ENCODE results near the gene HUS1. TPM values are rescaled to one million over a fixed set of nuclear protein-coding genes. Genes with fewer than 3 reads are reported as not detected.

HUS1 gene
- total and polyA plus RNA-seq, 9 donors: 10.0 to 27.2 (median 20.7) TPM

DNA sequence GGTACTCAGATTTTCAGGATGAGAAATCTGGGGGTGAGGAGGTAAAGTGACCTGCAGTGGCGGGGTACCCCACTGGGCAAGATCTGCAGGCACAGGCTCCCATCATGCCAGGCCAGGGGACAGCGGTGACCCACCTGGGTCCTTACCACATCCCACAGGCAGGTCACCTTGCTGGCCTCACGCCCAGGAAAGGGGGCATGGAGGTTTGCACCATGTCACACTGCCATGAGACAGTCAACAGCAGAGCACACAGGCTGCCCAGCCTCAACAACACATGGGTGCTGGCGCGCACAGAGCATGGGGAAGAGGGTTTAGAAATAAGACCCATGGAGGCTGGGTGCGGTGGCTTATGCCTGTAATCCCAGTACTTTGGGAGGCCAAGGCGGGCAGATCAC lies 32.1 kb downstream of the HUS1 start:
- no peak for DNase-seq
- H3K4me3 ChIP-seq: no peak overlapping the region
- intact Hi-C loops (cut with DNase I): loop anchor here in 1 of 4 donors (10.0 kb wide), 2 partner anchors 47 to 673 kb away; no protein-coding TSS in a partner anchor
- H3K4me1 ChIP-seq (ENCODE audit: insufficient read depth): no peaks in the 10 kb centered on the region
- no peak overlapping the region for H3K27ac ChIP-seq
- TF ChIP-seq EP300 (IDR thresholded peaks at IDR 0.05): no peak
- TF ChIP-seq, protein P1, sequence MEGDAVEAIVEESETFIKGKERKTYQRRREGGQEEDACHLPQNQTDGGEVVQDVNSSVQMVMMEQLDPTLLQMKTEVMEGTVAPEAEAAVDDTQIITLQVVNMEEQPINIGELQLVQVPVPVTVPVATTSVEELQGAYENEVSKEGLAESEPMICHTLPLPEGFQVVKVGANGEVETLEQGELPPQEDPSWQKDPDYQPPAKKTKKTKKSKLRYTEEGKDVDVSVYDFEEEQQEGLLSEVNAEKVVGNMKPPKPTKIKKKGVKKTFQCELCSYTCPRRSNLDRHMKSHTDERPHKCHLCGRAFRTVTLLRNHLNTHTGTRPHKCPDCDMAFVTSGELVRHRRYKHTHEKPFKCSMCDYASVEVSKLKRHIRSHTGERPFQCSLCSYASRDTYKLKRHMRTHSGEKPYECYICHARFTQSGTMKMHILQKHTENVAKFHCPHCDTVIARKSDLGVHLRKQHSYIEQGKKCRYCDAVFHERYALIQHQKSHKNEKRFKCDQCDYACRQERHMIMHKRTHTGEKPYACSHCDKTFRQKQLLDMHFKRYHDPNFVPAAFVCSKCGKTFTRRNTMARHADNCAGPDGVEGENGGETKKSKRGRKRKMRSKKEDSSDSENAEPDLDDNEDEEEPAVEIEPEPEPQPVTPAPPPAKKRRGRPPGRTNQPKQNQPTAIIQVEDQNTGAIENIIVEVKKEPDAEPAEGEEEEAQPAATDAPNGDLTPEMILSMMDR (IDR thresholded peaks at IDR 0.05): no peak
- 95 to 99% (median 97%) methylated on average over 7 of the region's 7 CpGs for WGBS, 3 donors
- no peaks in the 10 kb centered on the region for H3K36me3 ChIP-seq
- H3K27me3 ChIP-seq: no peaks in the 10 kb centered on the region
- H3K9me3 ChIP-seq: no peaks in the 10 kb centered on the region

DNA sequence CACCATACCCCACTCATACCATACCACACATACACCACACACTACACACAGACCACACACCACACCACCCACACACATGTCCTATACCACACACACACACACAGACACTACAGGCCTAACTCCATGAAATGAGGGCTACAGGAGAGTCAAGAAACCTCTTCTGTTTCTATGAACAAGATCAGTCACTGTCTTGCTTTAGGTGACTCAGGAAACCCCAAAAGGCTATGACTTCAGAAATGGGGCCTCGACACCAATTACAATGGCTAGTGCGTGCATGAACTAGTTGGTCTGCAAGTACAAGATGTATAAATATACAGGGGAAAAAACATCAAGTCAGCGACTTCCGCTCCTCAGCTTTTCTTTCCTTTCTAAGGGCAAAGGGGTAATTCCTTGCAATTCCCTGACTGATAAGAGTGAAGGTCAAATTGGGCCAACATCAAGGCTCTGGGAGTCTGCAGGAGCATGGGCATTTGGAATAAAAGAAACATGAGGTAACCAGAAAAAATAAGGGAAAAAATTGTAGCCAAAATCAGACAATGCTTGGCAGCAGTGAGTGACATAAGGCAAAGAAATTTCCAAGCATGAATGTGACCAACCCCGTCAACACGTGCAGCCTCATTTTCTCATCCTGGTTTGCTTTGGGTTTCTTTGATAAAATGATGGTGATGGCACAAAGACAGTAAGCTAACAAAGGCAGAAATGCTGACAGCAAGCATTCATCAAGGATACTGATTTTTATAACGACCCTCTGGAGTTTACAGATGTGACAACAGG lies 32.6 kb downstream of the HUS1 start:
- no peak overlapping the region for H3K27ac ChIP-seq
- DNase-seq: no peak
- no peaks in the 10 kb centered on the region for H3K36me3 ChIP-seq
- H3K27me3 ChIP-seq: no peaks in the 10 kb centered on the region
- H3K4me1 ChIP-seq (ENCODE audit: insufficient read depth): no peaks in the 10 kb centered on the region
- intact Hi-C loops (cut with DNase I): loop anchor here in 1 of 4 donors (10.0 kb wide), 2 partner anchors 48 to 672 kb away; no protein-coding TSS in a partner anchor
- 78 to 83% (median 82%) methylated on average over 7 of the region's 7 CpGs for WGBS, 3 donors
- TF ChIP-seq POLR2A (IDR thresholded peaks at IDR 0.05) (no peak), EP300 (IDR thresholded peaks at IDR 0.05) (no peak)
- TF ChIP-seq, protein P1 (IDR thresholded peaks at IDR 0.05): no peak
- no peak overlapping the region for H3K4me3 ChIP-seq
- H3K9me3 ChIP-seq: no peaks in the 10 kb centered on the region

DNA sequence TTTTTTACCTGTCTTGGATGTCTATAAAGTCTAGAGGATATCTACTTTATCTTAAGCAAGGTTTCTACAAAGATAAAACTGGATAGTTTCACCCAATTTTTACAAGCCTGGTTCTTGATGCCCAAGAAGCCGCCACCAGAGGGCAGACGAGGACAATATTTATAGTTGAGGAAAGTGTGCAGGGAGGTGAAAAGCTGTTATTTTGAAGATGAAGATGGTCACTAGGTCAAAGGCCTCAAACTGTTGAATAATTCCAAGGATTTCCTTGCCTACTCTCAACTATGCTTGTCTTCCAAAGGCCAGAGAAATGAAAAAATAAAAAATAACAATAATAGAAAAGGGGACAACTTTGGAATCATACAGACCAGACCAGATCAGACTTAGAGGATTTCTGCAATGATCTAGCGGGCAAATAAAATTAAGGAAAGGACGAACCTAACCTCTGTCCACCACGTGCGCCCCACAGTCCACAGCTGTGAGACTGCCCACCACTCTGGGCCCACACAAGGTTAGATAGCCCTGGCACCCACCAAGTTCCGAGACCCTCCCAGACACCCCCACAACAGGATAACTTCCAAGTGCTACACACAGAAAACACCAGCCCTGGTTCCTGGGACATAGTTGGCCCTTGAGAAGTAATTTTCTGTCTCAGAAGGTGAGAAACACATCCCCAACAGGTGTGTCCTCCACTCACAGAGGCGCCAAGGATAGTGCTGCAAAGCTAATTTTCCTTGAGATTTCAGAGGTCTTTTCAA lies 34.0 kb downstream of the HUS1 start:
- Histone ChIP-seq H3K36me3 (no peaks in the 10 kb centered on the region), H3K4me3 (no peak overlapping the region), H3K27me3 (no peaks in the 10 kb centered on the region), H3K4me1 (ENCODE audit: insufficient read depth) (no peaks in the 10 kb centered on the region), H3K27ac (no peak overlapping the region), H3K9me3 (no peaks in the 10 kb centered on the region)
- peak; percentile 64 to 87 (median 84) for DNase-seq
- WGBS, 3 donors: 28 to 38% (median 34%) methylated on average over 8 of the region's 8 CpGs
- intact Hi-C loops (cut with DNase I): loop anchor here in 1 of 4 donors (2.0 to 10.0 kb wide), 3 partner anchors 49 to 671 kb away; no protein-coding TSS in a partner anchor
- TF ChIP-seq, protein P1 (IDR thresholded peaks at IDR 0.05): peak; percentile 46 to 65 (median 64)
- TF ChIP-seq EP300 (IDR thresholded peaks at IDR 0.05): no peak

DNA sequence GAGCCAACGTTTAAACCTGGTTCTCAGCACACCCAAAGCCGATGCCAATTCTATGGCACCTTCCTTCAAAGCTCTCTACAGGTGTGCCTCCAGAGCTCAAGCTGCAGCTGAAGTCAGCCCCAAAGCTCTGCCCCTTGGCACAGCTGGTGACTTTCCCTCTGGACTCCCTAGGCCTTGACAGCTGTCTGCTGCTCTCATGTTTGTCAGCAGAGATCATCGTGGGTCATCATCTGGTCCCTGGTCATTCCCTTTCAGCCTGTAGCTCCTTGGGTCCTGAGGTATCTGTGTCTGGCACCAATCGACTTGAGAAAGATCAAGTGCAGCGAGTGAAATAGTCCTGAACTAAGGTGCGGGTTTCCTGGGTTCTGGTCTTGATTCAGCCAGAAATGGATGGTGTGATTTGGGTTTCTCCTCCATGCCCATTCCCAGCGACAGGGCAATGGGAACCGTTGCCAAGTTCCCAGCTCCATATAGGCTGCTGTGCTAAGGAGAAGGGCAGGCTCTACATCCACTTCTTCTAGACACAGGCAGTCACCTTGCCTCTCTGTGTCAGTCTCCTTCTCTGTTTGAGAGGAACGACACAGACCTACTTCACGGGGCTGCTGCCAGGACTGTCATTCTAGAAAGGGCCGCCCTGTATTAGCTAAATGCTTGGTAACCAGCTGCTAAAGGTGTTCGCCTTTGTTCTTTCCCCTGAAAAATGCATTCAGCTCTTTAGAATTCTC lies 34.7 kb downstream of the HUS1 start:
- intact Hi-C loops (cut with DNase I): loop anchor here in 3 of 4 donors (2.0 to 10.0 kb wide), 4 partner anchors 50 to 670 kb away; no protein-coding TSS in a partner anchor
- no peak for TF ChIP-seq EP300 (IDR thresholded peaks at IDR 0.05)
- TF ChIP-seq, protein P1 (IDR thresholded peaks at IDR 0.05): no peak
- no peak for TF ChIP-seq POLR2A (IDR thresholded peaks at IDR 0.05)
- Histone ChIP-seq H3K27me3 (no peaks in the 10 kb centered on the region), H3K36me3 (no peaks in the 10 kb centered on the region), H3K4me3 (no peak overlapping the region), H3K4me1 (ENCODE audit: insufficient read depth) (no peaks in the 10 kb centered on the region), H3K9me3 (no peaks in the 10 kb centered on the region), H3K27ac (no peak overlapping the region)
- 74 to 76% (median 76%) methylated on average over 12 of the region's 12 CpGs for WGBS, 3 donors
- DNase-seq: no peak
